ENCODE measurements around the gene RAPGEF4. TPM values are rescaled to one million over a fixed set of nuclear protein-coding genes. Genes with fewer than 3 reads are reported as not detected.

The RAPGEF4 gene
- total and polyA plus RNA-seq, 2 of the 4 experiments (the other 2 are of a cell fraction) = 1.7 to 3.2 TPM

DNA sequence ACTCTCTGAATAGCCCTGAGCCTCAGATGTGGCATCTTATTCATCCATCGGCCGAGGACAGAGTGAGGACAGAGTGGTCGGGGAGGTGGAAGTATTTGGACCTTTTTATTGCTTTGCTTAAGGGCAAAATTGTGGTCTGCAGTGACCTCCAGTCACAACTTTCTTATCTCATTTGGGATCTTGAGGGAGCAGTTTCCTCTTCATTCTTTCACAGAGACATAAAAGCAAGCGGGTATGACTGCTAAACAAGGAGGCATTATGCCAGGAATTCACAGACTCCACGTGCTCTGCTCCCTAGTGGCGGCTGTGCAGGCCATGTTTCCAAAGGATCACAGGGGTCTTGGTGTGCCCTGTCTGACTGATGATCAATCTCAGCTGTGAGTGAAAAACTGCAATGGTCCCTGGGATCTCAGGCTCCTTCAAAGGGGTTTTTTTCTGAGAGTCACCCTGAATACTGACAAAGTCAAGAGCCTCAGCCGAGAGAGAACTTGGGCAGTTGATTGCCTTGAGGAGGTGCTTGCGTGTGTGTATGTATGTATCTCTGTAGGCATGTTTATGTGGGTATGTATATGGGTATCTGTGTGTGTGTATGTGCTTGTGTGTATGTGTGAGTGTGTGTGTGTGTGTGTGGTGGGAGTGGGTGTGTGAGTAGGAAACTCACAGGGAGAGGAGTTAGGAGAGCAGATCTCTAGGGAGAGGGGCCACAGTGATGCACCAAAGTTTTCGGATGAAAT lies 47.7 kb downstream of the RAPGEF4 start (continued):
- TF ChIP-seq BHLHE40 (IDR thresholded peaks at IDR 0.05; ENCODE audit: low read depth, low read length) (no peak), RFX5 (IDR thresholded peaks at IDR 0.05; ENCODE audit: low read depth, low read length) (no peak)

DNA sequence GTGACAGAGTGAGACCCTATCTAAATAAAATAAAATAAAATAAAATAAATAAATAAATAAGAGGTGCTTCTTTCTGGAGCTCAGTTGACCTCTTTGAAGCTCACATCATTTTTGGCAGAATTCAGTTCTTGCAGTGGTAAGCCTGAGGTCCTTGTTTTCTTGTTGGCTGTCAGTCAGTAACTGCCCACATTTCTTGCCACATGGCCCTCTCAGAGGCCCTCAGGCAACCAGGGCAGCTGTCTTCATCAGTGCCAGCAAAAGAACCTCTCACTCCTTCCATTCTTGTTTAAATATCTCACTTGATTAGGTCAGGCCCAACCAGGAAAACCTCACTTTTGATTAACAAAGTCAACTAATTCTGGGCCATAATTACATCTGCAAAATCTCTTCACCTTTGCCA lies 53.2 kb downstream of the RAPGEF4 start:
- H3K27me3 ChIP-seq (ENCODE audit: control insufficient read depth, insufficient read depth, low read length) = no peaks in the 10 kb centered on the region
- no peak overlapping the region for H2AK9ac ChIP-seq (replicated peaks; ENCODE audit: low read depth, low read length, poor library complexity)
- H2BK15ac ChIP-seq (ENCODE audit: low read depth, low read length) = no peak overlapping the region
- H3K4ac ChIP-seq (ENCODE audit: low read depth, low read length) = no peak overlapping the region
- no TSS peak for BruUV-seq (replicated peaks)
- H2BK5ac ChIP-seq (ENCODE audit: low read depth, low read length, poor library complexity, severe bottlenecking) = no peak overlapping the region
- H3K36me3 ChIP-seq (ENCODE audit: control insufficient read depth, insufficient read depth, low read length) = no peaks in the 10 kb centered on the region
- no peak overlapping the region for H2BK20ac ChIP-seq (ENCODE audit: low read depth, low read length)
- H3K79me1 ChIP-seq (ENCODE audit: low read depth in 1 of 2, low read length in 2 of 2) = no peaks in the 10 kb centered on the region
- no peak overlapping the region for H3K27ac ChIP-seq (ENCODE audit: insufficient read depth, low read length)
- no peak overlapping the region for H3K18ac ChIP-seq (ENCODE audit: low read depth, low read length)
- H3K56ac ChIP-seq (ENCODE audit: extremely low read depth, insufficient read depth, low read length) = no peak overlapping the region
- H3K4me3 ChIP-seq (ENCODE audit: insufficient read depth, low read depth, low read length) = no peak overlapping the region
- intact Hi-C loops (cut with micrococcal nuclease) = no loop called here
- in situ Hi-C loops (cut with MboI; ENCODE audit: low sequenced_read_pairs) = no loop called here
- H4K20me1 ChIP-seq (ENCODE audit: insufficient read depth, low read length) = no peaks in the 10 kb centered on the region
- no peak overlapping the region for H3K14ac ChIP-seq (replicated peaks; ENCODE audit: low read depth, low read length)
- CTCF ChIA-PET = interaction anchor here (0.7 to 1.1 kb wide), 3 partner anchors 18 to 484 kb away, joined by 3 read pairs; no protein-coding TSS in a partner anchor
- no peak overlapping the region for H2BK120ac ChIP-seq (ENCODE audit: low read depth, low read length)
- dilution Hi-C loops (cut with HindIII; ENCODE audit: low sequenced_read_pairs, unreplicated experiment) = no loop called here
- no peak overlapping the region for H4K5ac ChIP-seq (ENCODE audit: low read depth, low read length)
- H2AFZ ChIP-seq (replicated peaks; ENCODE audit: low read length, poor library complexity) = no peak overlapping the region
- H3K4me2 ChIP-seq (ENCODE audit: low read depth, low read length) = no peak overlapping the region
- no peaks in the 10 kb centered on the region; the same call in 1 of the 2 replicates for H3K9me1 ChIP-seq (ENCODE audit: insufficient read depth, low read length)
- peaks cover 10% of the 10 kb centered on the region for H3K4me1 ChIP-seq (ENCODE audit: control insufficient read depth, insufficient read depth, low read length)
- no peak overlapping the region for H2AK5ac ChIP-seq (ENCODE audit: low read depth, low read length)
- no peak overlapping the region for H4K8ac ChIP-seq (ENCODE audit: low read depth in 2 of 2, low read length in 2 of 2)
- no peak for ATAC-seq (ENCODE audit: low read depth)
- no peak overlapping the region for H4K91ac ChIP-seq (ENCODE audit: insufficient read depth, low read depth, low read length)
- no peaks in the 10 kb centered on the region for H3K9me3 ChIP-seq (ENCODE audit: control insufficient read depth, insufficient read depth, low read length)
- no peak overlapping the region for H3K9ac ChIP-seq (ENCODE audit: low read depth, low read length)
- no peak overlapping the region for H3K23ac ChIP-seq (ENCODE audit: low read depth, low read length)
- no peak for DNase-seq
- POLR2A ChIA-PET (ENCODE audit: unreplicated experiment) = no interaction called here
- TF ChIP-seq FOS (IDR thresholded peaks at IDR 0.05; ENCODE audit: low read depth, low read length) = no peak
- TF ChIP-seq RCOR1 (IDR thresholded peaks at IDR 0.05; ENCODE audit: insufficient replicate concordance, low read length) = no peak
- no peak for TF ChIP-seq RAD21 (IDR thresholded peaks at IDR 0.05; ENCODE audit: low read length)
- TF ChIP-seq ELK1 (IDR thresholded peaks at IDR 0.05; ENCODE audit: borderline replicate concordance, low read depth, low read length) = no peak
- TF ChIP-seq MAFK (IDR thresholded peaks at IDR 0.05; ENCODE audit: low read depth, low read length) = no peak
- TF ChIP-seq CEBPB (IDR thresholded peaks at IDR 0.05; ENCODE audit: low read depth, low read length) = no peak
- TF ChIP-seq RFX5 (IDR thresholded peaks at IDR 0.05; ENCODE audit: low read depth, low read length) = no peak
- TF ChIP-seq POLR2A (IDR thresholded peaks at IDR 0.05; ENCODE audit: low read depth, low read length) = no peak
- TF ChIP-seq MXI1 (IDR thresholded peaks at IDR 0.05; ENCODE audit: borderline replicate concordance, low read depth, low read length) = no peak
- no peak for TF ChIP-seq CHD1 (IDR thresholded peaks at IDR 0.05; ENCODE audit: low read depth, low read length)
- TF ChIP-seq BHLHE40 (IDR thresholded peaks at IDR 0.05; ENCODE audit: low read depth, low read length) = no peak
- TF ChIP-seq NFE2L2 (IDR thresholded peaks at IDR 0.05; ENCODE audit: low read depth, low read length) = no peak
- no peak for TF ChIP-seq CTCF (conservative IDR thresholded peaks at IDR 0.05; ENCODE audit: low read depth, low read length)
- TF ChIP-seq USF2 (IDR thresholded peaks at IDR 0.05; ENCODE audit: low read depth, low read length) = no peak

Data from IMR-90 (cell line).